ENCODE measurements around the gene ADGRV1. TPM values are rescaled to one million over a fixed set of nuclear protein-coding genes. Genes with fewer than 3 reads are reported as not detected.

The ADGRV1 gene
- total RNA-seq, 2 experiments from 2014 or later = not detected

- no peak for DNase-seq (ENCODE audit: low spot score)
- ChIA-PET CTCF (ENCODE audit: unreplicated experiment) (no interaction called here), POLR2A (no interaction called here)
- Histone ChIP-seq H4K20me1 (ENCODE audit: insufficient read depth, low read length) (no peaks in the 10 kb centered on the region), H3K4me3 (ENCODE audit: low read depth, low read length, poor library complexity, severe bottlenecking) (no peak overlapping the region), H3K79me2 (ENCODE audit: insufficient read depth, low read depth, low read length) (no peaks in the 10 kb centered on the region), H3K4me2 (ENCODE audit: low read length) (no peak overlapping the region), H3K4me1 (ENCODE audit: insufficient read depth, low read length, poor library complexity, severe bottlenecking) (peaks cover 14% of the 10 kb centered on the region), H3K27ac (ENCODE audit: low read depth, low read length, poor library complexity, severe bottlenecking) (no peak overlapping the region), H3K9me2 (ENCODE audit: insufficient read depth, low read length) (no peaks in the 10 kb centered on the region), H2AFZ (ENCODE audit: low read length) (no peak overlapping the region), H3K9me3 (ENCODE audit: low read length) (no peaks in the 10 kb centered on the region), H3K36me3 (ENCODE audit: insufficient read depth, low read length) (no peaks in the 10 kb centered on the region)
- BruUV-seq (replicated peaks) = no TSS peak
- TF ChIP-seq, protein P1, sequence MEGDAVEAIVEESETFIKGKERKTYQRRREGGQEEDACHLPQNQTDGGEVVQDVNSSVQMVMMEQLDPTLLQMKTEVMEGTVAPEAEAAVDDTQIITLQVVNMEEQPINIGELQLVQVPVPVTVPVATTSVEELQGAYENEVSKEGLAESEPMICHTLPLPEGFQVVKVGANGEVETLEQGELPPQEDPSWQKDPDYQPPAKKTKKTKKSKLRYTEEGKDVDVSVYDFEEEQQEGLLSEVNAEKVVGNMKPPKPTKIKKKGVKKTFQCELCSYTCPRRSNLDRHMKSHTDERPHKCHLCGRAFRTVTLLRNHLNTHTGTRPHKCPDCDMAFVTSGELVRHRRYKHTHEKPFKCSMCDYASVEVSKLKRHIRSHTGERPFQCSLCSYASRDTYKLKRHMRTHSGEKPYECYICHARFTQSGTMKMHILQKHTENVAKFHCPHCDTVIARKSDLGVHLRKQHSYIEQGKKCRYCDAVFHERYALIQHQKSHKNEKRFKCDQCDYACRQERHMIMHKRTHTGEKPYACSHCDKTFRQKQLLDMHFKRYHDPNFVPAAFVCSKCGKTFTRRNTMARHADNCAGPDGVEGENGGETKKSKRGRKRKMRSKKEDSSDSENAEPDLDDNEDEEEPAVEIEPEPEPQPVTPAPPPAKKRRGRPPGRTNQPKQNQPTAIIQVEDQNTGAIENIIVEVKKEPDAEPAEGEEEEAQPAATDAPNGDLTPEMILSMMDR (conservative IDR thresholded peaks at IDR 0.05; ENCODE audit: low read length) = no peak
- TF ChIP-seq EZH2phosphoT487 (IDR thresholded peaks at IDR 0.05; ENCODE audit: borderline replicate concordance, low read depth, low read length) = no peak
- intact Hi-C loops (cut with micrococcal nuclease; ENCODE audit: unreplicated experiment) = no loop called here
Measured at GRCh38 chr5:91177639-91178038, 619.0 kb downstream of the ADGRV1 start.

DNA sequence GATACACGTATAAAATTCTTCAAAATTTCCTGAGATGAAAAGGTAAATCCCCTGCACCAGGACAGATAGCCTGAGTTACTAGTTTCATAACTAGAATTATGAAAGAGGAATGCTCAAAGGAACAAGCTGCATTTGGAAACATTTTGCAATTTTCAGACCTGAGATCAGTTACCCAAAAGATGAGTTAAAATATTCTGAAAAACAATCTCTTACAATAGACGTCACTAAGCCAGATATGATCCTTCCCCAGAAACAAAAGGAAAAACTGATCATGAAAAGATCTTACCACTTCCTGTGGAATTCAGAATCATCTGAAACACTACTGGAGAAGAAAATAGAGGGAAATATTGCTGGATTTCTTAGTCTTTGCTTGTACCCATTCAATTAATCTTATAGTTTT lies 619.9 kb downstream of the ADGRV1 start:
- ChIA-PET CTCF (ENCODE audit: unreplicated experiment) (no interaction called here), POLR2A (interaction anchor here (0.7 kb wide), 1 partner anchor 1053 kb away, joined by 3 read pairs; no protein-coding TSS in a partner anchor)
- TF ChIP-seq, protein P1 (conservative IDR thresholded peaks at IDR 0.05; ENCODE audit: low read length) = no peak
- no peak for TF ChIP-seq EZH2phosphoT487 (IDR thresholded peaks at IDR 0.05; ENCODE audit: borderline replicate concordance, low read depth, low read length)
- no peaks in the 10 kb centered on the region for H3K9me2 ChIP-seq (ENCODE audit: insufficient read depth, low read length)
- no peaks in the 10 kb centered on the region for H3K9me3 ChIP-seq (ENCODE audit: low read length)
- peaks cover 14% of the 10 kb centered on the region for H3K4me1 ChIP-seq (ENCODE audit: insufficient read depth, low read length, poor library complexity, severe bottlenecking)
- no peak for DNase-seq (ENCODE audit: low spot score)
- no peaks in the 10 kb centered on the region for H3K79me2 ChIP-seq (ENCODE audit: insufficient read depth, low read depth, low read length)
- no peaks in the 10 kb centered on the region for H4K20me1 ChIP-seq (ENCODE audit: insufficient read depth, low read length)
- intact Hi-C loops (cut with micrococcal nuclease; ENCODE audit: unreplicated experiment) = no loop called here
- no peak overlapping the region for H3K4me3 ChIP-seq (ENCODE audit: low read depth, low read length, poor library complexity, severe bottlenecking)
- no peak overlapping the region for H3K27ac ChIP-seq (ENCODE audit: low read depth, low read length, poor library complexity, severe bottlenecking)
- no TSS peak for BruUV-seq (replicated peaks)
- no peaks in the 10 kb centered on the region for H3K36me3 ChIP-seq (ENCODE audit: insufficient read depth, low read length)
- H3K4me2 ChIP-seq (ENCODE audit: low read length) = no peak overlapping the region
- no peak overlapping the region for H2AFZ ChIP-seq (ENCODE audit: low read length)

DNA sequence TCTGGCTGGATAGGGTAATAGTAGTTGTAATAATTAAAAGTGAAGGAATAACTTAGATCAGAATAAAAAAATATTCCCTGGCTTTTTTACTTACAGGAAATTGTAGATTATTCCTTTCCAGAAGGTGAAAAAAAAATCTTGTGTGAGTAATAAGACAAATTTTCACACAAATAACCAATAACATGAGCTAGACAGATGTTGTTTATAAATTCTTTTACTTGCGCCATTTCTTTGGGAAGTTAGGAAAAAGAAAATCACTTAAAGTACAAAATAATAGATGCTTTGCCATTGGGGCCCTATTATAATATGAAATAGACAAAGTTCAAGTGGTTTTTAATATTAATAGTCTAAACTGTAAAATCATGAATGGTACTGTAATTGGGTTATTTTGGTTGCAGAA lies 620.4 kb downstream of the ADGRV1 start:
- Histone ChIP-seq H3K36me3 (ENCODE audit: insufficient read depth, low read length) (no peaks in the 10 kb centered on the region), H3K79me2 (ENCODE audit: insufficient read depth, low read depth, low read length) (no peaks in the 10 kb centered on the region), H3K9me3 (ENCODE audit: low read length) (no peaks in the 10 kb centered on the region), H3K9me2 (ENCODE audit: insufficient read depth, low read length) (no peaks in the 10 kb centered on the region), H3K27ac (ENCODE audit: low read depth, low read length, poor library complexity, severe bottlenecking) (no peak overlapping the region), H3K4me1 (ENCODE audit: insufficient read depth, low read length, poor library complexity, severe bottlenecking) (peaks cover 14% of the 10 kb centered on the region), H2AFZ (ENCODE audit: low read length) (no peak overlapping the region), H3K4me2 (ENCODE audit: low read length) (no peak overlapping the region), H4K20me1 (ENCODE audit: insufficient read depth, low read length) (no peaks in the 10 kb centered on the region), H3K4me3 (ENCODE audit: low read depth, low read length, poor library complexity, severe bottlenecking) (no peak overlapping the region)
- DNase-seq (ENCODE audit: low spot score) = no peak
- no peak for TF ChIP-seq EZH2phosphoT487 (IDR thresholded peaks at IDR 0.05; ENCODE audit: borderline replicate concordance, low read depth, low read length)
- TF ChIP-seq, protein P1 (conservative IDR thresholded peaks at IDR 0.05; ENCODE audit: low read length) = no peak
- intact Hi-C loops (cut with micrococcal nuclease; ENCODE audit: unreplicated experiment) = no loop called here
- BruUV-seq (replicated peaks) = no TSS peak
- POLR2A ChIA-PET = interaction anchor here (0.5 to 0.6 kb wide), 2 partner anchors 11 to 29 kb away, joined by 3 to 6 read pairs; no protein-coding TSS in a partner anchor
- CTCF ChIA-PET (ENCODE audit: unreplicated experiment) = no interaction called here
